ENCODE measurements around the gene ERVK3-1. TPM values are rescaled to one million over a fixed set of nuclear protein-coding genes. Genes with fewer than 3 reads are reported as not detected.

The ERVK3-1 gene
- total and polyA plus RNA-seq, 2 of the 13 experiments (the other 11 are each of a cell fraction or from before 2014, with no cell fraction given): 28.5 to 38.7 TPM

GRCh38 chr19:58326914-58327726 is 21.9 kb downstream of the ERVK3-1 start, which contains the start of gene ZSCAN22 (continued):
- TF ChIP-seq ZNF660 (CRISPR knock-in tag; IDR thresholded peaks at IDR 0.05; ENCODE audit: borderline replicate concordance, low read depth) (no peak), PLRG1 (conservative IDR thresholded peaks at IDR 0.05) (no peak), ARID5B (CRISPR knock-in tag; IDR thresholded peaks at IDR 0.05) (peak; percentile 61), XBP1 (CRISPR knock-in tag; IDR thresholded peaks at IDR 0.05) (no peak), CEBPG (CRISPR knock-in tag; IDR thresholded peaks at IDR 0.05) (no peak), MAFK (conservative IDR thresholded peaks at IDR 0.05 in 1 of 2, IDR thresholded peaks at IDR 0.05 in 1 of 2; ENCODE audit: low read length in 2 of 2) (no peak), PAWR (CRISPR knock-in tag; IDR thresholded peaks at IDR 0.05; ENCODE audit: borderline replicate concordance) (no peak), HMGXB4 (CRISPR knock-in tag; IDR thresholded peaks at IDR 0.05; ENCODE audit: borderline replicate concordance in 1 of 2, low read depth in 1 of 2) (peak; percentile 80 to 90), ZNF891 (CRISPR knock-in tag; IDR thresholded peaks at IDR 0.05) (peak; percentile 96; the same call in 1 of the 2 replicates), CTCF (CRISPR knock-in tag; IDR thresholded peaks at IDR 0.05) (peak; percentile 9; the same call in 1 of the 2 replicates), CBX1 (IDR thresholded peaks at IDR 0.05; ENCODE audit: low read depth) (peak; percentile 92), EED (CRISPR knock-in tag; IDR thresholded peaks at IDR 0.05) (peak; percentile 83; the same call in 1 of the 2 replicates), DMAP1 (CRISPR knock-in tag; IDR thresholded peaks at IDR 0.05) (peak; percentile 89), NR2F1 (CRISPR knock-in tag; IDR thresholded peaks at IDR 0.05) (no peak), PAF1 (CRISPR knock-in tag; IDR thresholded peaks at IDR 0.05) (no peak), SMAD1 (CRISPR knock-in tag; IDR thresholded peaks at IDR 0.05; ENCODE audit: borderline replicate concordance, low read depth) (no peak), CC2D1A (CRISPR knock-in tag; IDR thresholded peaks at IDR 0.05) (no peak), CENPX (CRISPR knock-in tag; IDR thresholded peaks at IDR 0.05) (no peak), HOXA7 (CRISPR knock-in tag; IDR thresholded peaks at IDR 0.05) (no peak), ETV6 (CRISPR knock-in tag; conservative IDR thresholded peaks at IDR 0.05) (no peak; the same call in 1 of the 2 replicates)
